B cell (primary cell): ENCODE results near the gene ARHGEF9. TPM values are rescaled to one million over a fixed set of nuclear protein-coding genes. Genes with fewer than 3 reads are reported as not detected.

Source experiments
- ATAC-seq: fragments of 200-7000 bp; cut with Tn5 transposase; one replicate; pipeline ENCODE4 v1.10.0; 2021; ENCODE audit warnings: low read depth, mild to moderate bottlenecking, moderate number of reproducible peaks, moderate library complexity
- CTCF ChIA-PET: fragments of 350-600 bp; sonication (Branson Sonifier 250); formaldehyde crosslinking; loops from one replicate; lab custom pipeline; 2021; ENCODE audit warnings: antibody characterized with exemption, inconsistent platforms; lab: Charles Lee
- POLR2A ChIA-PET: fragments of 350-600 bp; sonication (Branson Sonifier 250); formaldehyde crosslinking; loops from one replicate; lab custom pipeline; 2021; ENCODE audit warnings: antibody characterized with exemption; lab: Charles Lee
- DNase-seq: peaks from one replicate; pipeline ENCODE4 v3.0.0; 2013
- H2AFZ ChIP-seq: 2 replicates; pipeline ENCODE4 v1.6.1; 2012; ENCODE audit warnings: mild to moderate bottlenecking, low read depth, low read length; ENCODE audit not compliant: insufficient read depth, poor library complexity, severe bottlenecking
- H3K27ac ChIP-seq, 2 donors: 1 replicate in 1 of 2; 2 replicates in 1 of 2; pipeline ENCODE4 v1.5.1; 2012 to 2013; ENCODE audit warnings: low read length in 2 of 2, mild to moderate bottlenecking in 2 of 2, moderate library complexity in 1 of 2
- H3K27me3 ChIP-seq, 4 experiments: fragments of 200-600 bp in 1 of 4; sonication (generic) in 1 of 4; replicated peaks in 1 of 4; 1 replicate in 2 of 4; 2 replicates in 2 of 4; pipeline versions ENCODE4 v1.6.1 to v1.7.0; 2013 to 2016; ENCODE audit warnings: low read length in 3 of 4, mild to moderate bottlenecking in 2 of 4, mixed read lengths in 1 of 4, moderate library complexity in 1 of 4; ENCODE audit not compliant: insufficient read depth in 4 of 4, control insufficient read depth in 3 of 4; ENCODE audit errors: control extremely low read depth in 1 of 4
- H3K36me3 ChIP-seq, 2 experiments: replicated peaks in 1 of 2; 1 replicate in 1 of 2; 2 replicates in 1 of 2; pipeline versions ENCODE4 v1.6.1 to v1.7.1; 2013; ENCODE audit warnings: low read length in 1 of 2; ENCODE audit not compliant: insufficient read depth in 2 of 2, control insufficient read depth in 1 of 2; ENCODE audit errors: control extremely low read depth in 1 of 2, extremely low read depth in 1 of 2
- H3K4me1 ChIP-seq, 2 donors: fragments of 200-600 bp in 1 of 2; sonication (generic) in 1 of 2; 1 replicate in 1 of 2; 2 replicates in 1 of 2; pipeline versions ENCODE4 v1.5.1 to v1.6.1; 2013 to 2017; ENCODE audit warnings: low read length in 2 of 2; ENCODE audit not compliant: control insufficient read depth in 2 of 2, insufficient read depth in 2 of 2
- H3K4me2 ChIP-seq: replicated peaks from 2 replicates; pipeline ENCODE3; 2012; ENCODE audit warnings: mild to moderate bottlenecking, low read depth, low read length; ENCODE audit not compliant: poor library complexity, severe bottlenecking
- H3K4me3 ChIP-seq, 5 experiments: fragments of 200-600 bp in 1 of 5; sonication (generic) in 1 of 5; 1 replicate in 3 of 5; 2 replicates in 2 of 5; pipeline versions ENCODE4 v1.5.1 to v1.7.0; 2011 to 2016; ENCODE audit warnings: low read length in 4 of 5, mild to moderate bottlenecking in 4 of 5, low read depth in 2 of 5, control low read depth in 1 of 5, moderate library complexity in 1 of 5; ENCODE audit not compliant: insufficient read depth in 1 of 5; ENCODE audit errors: control extremely low read depth in 1 of 5, extremely low read depth in 1 of 5
- H3K79me2 ChIP-seq: fragments of 200-600 bp; sonication (generic); one replicate; pipeline ENCODE4 v1.6.0; 2016; ENCODE audit warnings: low read length; ENCODE audit not compliant: control insufficient read depth, insufficient read depth
- H3K9ac ChIP-seq: fragments of 200-600 bp; sonication (generic); 2 replicates; pipeline ENCODE4 v1.6.1; 2017; ENCODE audit warnings: mild to moderate bottlenecking, low read length, moderate library complexity
- H3K9me3 ChIP-seq, 3 donors: one replicate each; pipeline versions ENCODE4 v1.6.1 to v1.7.1; 2013; ENCODE audit warnings: low read length in 2 of 3; ENCODE audit not compliant: control insufficient read depth in 2 of 3, insufficient read depth in 1 of 3; ENCODE audit errors: control extremely low read depth in 1 of 3
- H4K20me1 ChIP-seq: 2 replicates; pipeline ENCODE4 v1.6.0; 2012; ENCODE audit warnings: mild to moderate bottlenecking, low read length; ENCODE audit not compliant: insufficient read depth, control insufficient read depth, poor library complexity, severe bottlenecking
- H3K27ac Mint-ChIP-seq: one replicate; pipeline ENCODE4 v1.8.0; 2021; ENCODE audit warnings: mixed read lengths
- H3K27me3 Mint-ChIP-seq: one replicate; pipeline ENCODE4 v1.8.0; 2021; ENCODE audit warnings: mixed read lengths
- H3K4me1 Mint-ChIP-seq: one replicate; pipeline ENCODE4 v1.8.0; 2021; ENCODE audit warnings: mixed read lengths
- H3K4me3 Mint-ChIP-seq: one replicate; pipeline ENCODE4 v1.8.0; 2021; ENCODE audit warnings: mixed read lengths
- H3K9me3 Mint-ChIP-seq: one replicate; pipeline ENCODE4 v1.8.0; 2022; ENCODE audit warnings: mixed read lengths; ENCODE audit not compliant: insufficient read depth
- CTCF ChIP-seq: fragments of 200-600 bp; IDR thresholded peaks from one replicate; pipeline ENCODE4 v1.8.0; 2022; ENCODE audit warnings: antibody characterized with exemption, mild to moderate bottlenecking
- EZH2 ChIP-seq: IDR thresholded peaks from 2 replicates; pipeline ENCODE4 v1.6.1; 2012; ENCODE audit warnings: borderline replicate concordance, low read depth, mild to moderate bottlenecking, moderate library complexity, low read length; ENCODE audit not compliant: insufficient read depth, poor library complexity, severe bottlenecking
- WGBS: methylation state at CpG from one replicate; pipeline ENCODE4 v1.1.5; 2013; ENCODE audit warnings: missing lambda C conversion rate; ENCODE audit not compliant: insufficient coverage; 5-methylcytosine and 5-hydroxymethylcytosine counted together
- intact Hi-C: fragments of 100-400 bp; cut with micrococcal nuclease; formaldehyde crosslinking; loops from one replicate; pipeline ENCODE4 v1.10.0; 2022
- polyA plus RNA-seq: library from polyadenylated mRNA; depleted of rRNA; stranded (reverse); fragments of >200 nt; gene quantifications from 2 replicates; pipeline ENCODE4 v1.2.3, GENCODE V29; 2012
- total RNA-seq, 2 donors: library from RNA; stranded (reverse); fragments of 120-200 nt in 1 of 2; gene quantifications; 1 replicate in 1 of 2; 2 replicates in 1 of 2; pipeline versions ENCODE4 v1.2.3 to v1.2.4, GENCODE V29; 2013 to 2022

ARHGEF9 gene
- total and polyA plus RNA-seq, 2 donors (not counting 1 experiment from before 2014, with no cell fraction given): 10.1 to 29.3 TPM

- no peaks in the 10 kb centered on the region for H3K4me1 ChIP-seq
- H3K9ac ChIP-seq: no peak overlapping the region
- ATAC-seq: no peak
- Mint-ChIP-seq H3K9me3 (no peaks in the 10 kb centered on the region), H3K27ac (no peak overlapping the region), H3K27me3 (no peaks in the 10 kb centered on the region), H3K4me3 (no peak overlapping the region), H3K4me1 (peaks cover 11% of the 10 kb centered on the region)
- H3K4me3 ChIP-seq: no peak overlapping the region
- no peak overlapping the region for H3K4me2 ChIP-seq
- no peaks in the 10 kb centered on the region for H4K20me1 ChIP-seq
- no peaks in the 10 kb centered on the region for H3K36me3 ChIP-seq
- no peak overlapping the region for H2AFZ ChIP-seq
- no peak overlapping the region for H3K27ac ChIP-seq
- intact Hi-C loops: no loop called here
- TF ChIP-seq CTCF (no peak), EZH2 (no peak)
- no peaks in the 10 kb centered on the region for H3K9me3 ChIP-seq
- CTCF ChIA-PET: no interaction called here
- no peaks in the 10 kb centered on the region for H3K27me3 ChIP-seq
- POLR2A ChIA-PET: no interaction called here
- no CpG with 5 or more reads among the region's 1 CpG for WGBS
- H3K79me2 ChIP-seq: no peaks in the 10 kb centered on the region
- no peak for DNase-seq
Measured at GRCh38 chrX:63738696-63739095, 46.3 kb downstream of the ARHGEF9 start.

GRCh38 chrX:63737131-63737921, 47.7 kb downstream of the ARHGEF9 start:
- Histone ChIP-seq H3K9ac (no peak overlapping the region), H3K9me3 (no peaks in the 10 kb centered on the region), H3K4me3 (no peak overlapping the region), H3K27me3 (no peaks in the 10 kb centered on the region), H3K79me2 (no peaks in the 10 kb centered on the region), H4K20me1 (no peaks in the 10 kb centered on the region), H3K4me1 (no peaks in the 10 kb centered on the region), H3K27ac (no peak overlapping the region), H3K4me2 (no peak overlapping the region), H2AFZ (no peak overlapping the region), H3K36me3 (no peaks in the 10 kb centered on the region)
- no peak for TF ChIP-seq EZH2
- Mint-ChIP-seq H3K27ac (no peak overlapping the region), H3K27me3 (no peaks in the 10 kb centered on the region), H3K4me1 (peaks cover 4% of the 10 kb centered on the region), H3K4me3 (no peak overlapping the region), H3K9me3 (no peaks in the 10 kb centered on the region)
- no CpG with 5 or more reads among the region's 3 CpGs for WGBS
- ChIA-PET CTCF (no interaction called here), POLR2A (no interaction called here)
- ATAC-seq: no peak
- intact Hi-C loops: no loop called here
- DNase-seq: no peak
